ENCODE measurements around the gene C2orf78.

Gene C2orf78

GRCh38 chr2:73841912-73842738 lies 58.1 kb downstream of the C2orf78 start:
- DNase-seq = no peak

- DNase-seq = no peak
Measured at GRCh38 chr2:73842739-73843019, 58.7 kb downstream of the C2orf78 start.

- no peak for DNase-seq
Measured at GRCh38 chr2:73844087-73844486, 60.1 kb downstream of the C2orf78 start.

- DNase-seq = no peak
Measured at GRCh38 chr2:73850009-73850408, 66.0 kb downstream of the C2orf78 start.

GRCh38 chr2:73851274-73851673 lies 67.3 kb downstream of the C2orf78 start:
- no peak for DNase-seq

GRCh38 chr2:73852020-73852419 lies 68.0 kb downstream of the C2orf78 start:
- no peak for DNase-seq

- no peak for DNase-seq
Measured at GRCh38 chr2:73855526-73855925, 71.5 kb downstream of the C2orf78 start.

GRCh38 chr2:73856214-73856613 lies 72.2 kb downstream of the C2orf78 start:
- no peak for DNase-seq

GRCh38 chr2:73859721-73860586 lies 76.0 kb downstream of the C2orf78 start:
- no peak for DNase-seq

GRCh38 chr2:73862987-73863386 lies 79.0 kb downstream of the C2orf78 start:
- no peak for DNase-seq
